Measurements from ENCODE around the gene CD177.
"Not testable (repeated sequence)": the region's sequence is repeated elsewhere in the genome, so short reads cannot be mapped to it uniquely, and the experiment has no call there.

DNA sequence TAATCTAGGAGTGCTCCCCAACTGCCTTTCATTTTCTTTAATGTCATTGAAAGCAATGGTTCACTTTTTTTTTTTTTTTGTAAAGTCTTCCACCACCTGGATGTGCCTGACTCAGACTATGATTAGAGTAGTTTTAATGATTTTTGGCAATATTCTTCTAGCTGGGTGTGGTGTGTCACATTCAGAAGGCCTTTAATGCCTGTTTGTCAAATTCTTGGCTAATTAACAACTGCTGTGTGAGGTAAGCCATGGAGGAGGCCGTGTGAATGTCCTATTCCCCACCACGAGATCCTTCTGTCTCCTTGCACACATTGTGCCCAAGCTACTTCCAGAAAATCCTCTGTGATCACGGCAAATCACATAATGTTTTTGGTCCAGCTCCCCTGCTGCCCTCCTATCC is 30.3 kb downstream of the CD177 start:
- TF ChIP-seq CTCF (conservative IDR thresholded peaks at IDR 0.05 in 1 of 2, IDR thresholded peaks at IDR 0.05 in 1 of 2; ENCODE audit: low read depth in 1 of 2, low read length in 2 of 2); EZH2 (IDR thresholded peaks at IDR 0.05; ENCODE audit: low read length, missing control alignments): not testable (repeated sequence)

Measured in fibroblast of lung (primary cell).